22Rv1 (cell line): ENCODE measurements around the gene NBEA.

Experiments used
- CTCF ChIP-seq: fragments of 450-650 bp; IDR thresholded peaks from 2 replicates; pipeline ENCODE4 v1.5.1; 2017; ENCODE audit warnings: mild to moderate bottlenecking
- ZFX ChIP-seq: fragments of 450-650 bp; IDR thresholded peaks from 2 replicates; pipeline ENCODE4 v1.6.1; 2017; ENCODE audit warnings: antibody characterized with exemption, borderline replicate concordance

- TF ChIP-seq ZFX (no peak), CTCF (no peak)
Observed at GRCh38 chr13:35659796-35660195, 717.7 kb downstream of the NBEA start.
